Lower leg skin (tissue), 4 donors: Measurements from ENCODE around the gene ESYT2. TPM values are rescaled to one million over a fixed set of nuclear protein-coding genes. Genes with fewer than 3 reads are reported as not detected.

ENCODE experiments used
- DNase-seq, 2 donors: peaks; one replicate each; pipeline ENCODE4 v3.0.0-alpha.2; 2019; ENCODE audit warnings: low spot score in 2 of 2
- H3K4me3 ChIP-seq: fragments of 200-600 bp; sonication (generic); 2 replicates; pipeline ENCODE4 v1.5.1; 2017; ENCODE audit warnings: mild to moderate bottlenecking, low read depth; ENCODE audit not compliant: poor library complexity, severe bottlenecking
- CTCF ChIP-seq, 3 donors: fragments of 450-650 bp; IDR thresholded peaks; one replicate each; pipeline ENCODE4 v1.5.1; 2016; ENCODE audit warnings: antibody characterized with exemption in 3 of 3, mild to moderate bottlenecking in 3 of 3, moderate library complexity in 2 of 3
- POLR2A ChIP-seq, 2 donors: fragments of 450-650 bp; IDR thresholded peaks; one replicate each; pipeline ENCODE4 v1.6.1; 2016 to 2017; ENCODE audit warnings: antibody characterized with exemption in 2 of 2, mild to moderate bottlenecking in 1 of 2, moderate library complexity in 1 of 2
- WGBS, 2 donors: methylation state at CpG; one replicate each; pipeline ENCODE4 v1.1.5; 2018; 5-methylcytosine and 5-hydroxymethylcytosine counted together
- intact Hi-C: fragments of 100-400 bp; cut with DNase I; formaldehyde crosslinking; loops from one replicate; pipeline ENCODE4 v1.15.0; 2023; ENCODE audit warnings: low total_unique reads
- total RNA-seq, 4 donors: library from RNA; depleted of rRNA; stranded (reverse); fragments of >200 nt; gene quantifications; one replicate each; pipeline ENCODE4 v1.1.0, GENCODE V29; 2016

ESYT2 gene
- total RNA-seq, 4 donors from 2014 or later, result 75.5 to 101 (median 78.0) TPM

DNA sequence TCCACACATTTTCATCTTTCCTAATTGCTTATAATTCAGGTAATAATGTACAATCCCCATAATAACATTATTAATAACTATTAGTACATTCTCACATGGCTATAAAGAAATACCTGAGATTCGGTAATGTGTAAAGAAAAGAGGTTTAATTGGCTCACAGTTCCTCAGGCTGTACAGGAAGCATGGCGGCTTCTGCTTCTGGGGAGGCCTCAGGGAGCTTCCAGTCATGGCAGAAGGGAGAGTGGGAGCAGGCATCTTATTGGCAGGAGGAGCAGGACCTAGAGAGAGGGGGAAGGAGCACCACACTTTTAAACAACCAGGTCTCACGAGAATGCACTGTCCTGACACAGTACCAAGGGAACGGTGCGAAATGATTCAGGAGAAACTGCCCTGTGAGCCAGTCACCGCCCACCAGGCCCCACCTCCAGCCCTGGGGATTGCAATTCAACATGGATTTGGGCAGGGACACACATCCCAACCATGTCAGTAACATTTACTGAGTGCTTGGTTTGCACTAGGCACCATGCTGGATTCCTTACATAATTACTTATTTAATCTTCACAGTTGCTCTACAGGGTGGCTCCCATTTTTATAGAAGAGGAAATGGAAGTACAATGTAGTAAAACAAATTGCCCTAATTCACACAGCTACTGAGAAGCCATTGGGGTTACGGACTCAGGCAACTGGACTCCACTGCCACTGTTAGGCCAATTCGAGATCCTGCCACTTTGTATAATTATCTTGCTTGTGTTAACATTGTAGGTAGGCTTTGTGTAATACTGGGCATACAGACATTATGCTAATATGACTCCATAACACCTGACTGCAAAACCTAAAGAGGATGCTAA is 8.7 kb upstream of the ESYT2 start:
- 87 to 90% methylated on average over 8 of the region's 8 CpGs for WGBS, 2 donors
- no peak for DNase-seq
- TF ChIP-seq CTCF (IDR thresholded peaks at IDR 0.05), result no peak
- no peak for TF ChIP-seq POLR2A (IDR thresholded peaks at IDR 0.05)
- no peak overlapping the region for H3K4me3 ChIP-seq
- intact Hi-C loops, result no loop called here

- no peak overlapping the region for H3K4me3 ChIP-seq
- no peak for DNase-seq
- intact Hi-C loops, result no loop called here
- TF ChIP-seq POLR2A (IDR thresholded peaks at IDR 0.05) (no peak), CTCF (IDR thresholded peaks at IDR 0.05) (no peak)
- 89 to 95% methylated on average over 8 of the region's 8 CpGs for WGBS, 2 donors
Observed at GRCh38 chr7:158836692-158837091, 7.4 kb upstream of the ESYT2 start.

- no peak overlapping the region for H3K4me3 ChIP-seq
- intact Hi-C loops, result no loop called here
- TF ChIP-seq CTCF (IDR thresholded peaks at IDR 0.05), result no peak
- no peak for TF ChIP-seq POLR2A (IDR thresholded peaks at IDR 0.05)
- no peak for DNase-seq
- 66 to 73% methylated on average over 21 of the region's 21 CpGs for WGBS, 2 donors
Observed at GRCh38 chr7:158834878-158835784, 5.8 kb upstream of the ESYT2 start.

DNA sequence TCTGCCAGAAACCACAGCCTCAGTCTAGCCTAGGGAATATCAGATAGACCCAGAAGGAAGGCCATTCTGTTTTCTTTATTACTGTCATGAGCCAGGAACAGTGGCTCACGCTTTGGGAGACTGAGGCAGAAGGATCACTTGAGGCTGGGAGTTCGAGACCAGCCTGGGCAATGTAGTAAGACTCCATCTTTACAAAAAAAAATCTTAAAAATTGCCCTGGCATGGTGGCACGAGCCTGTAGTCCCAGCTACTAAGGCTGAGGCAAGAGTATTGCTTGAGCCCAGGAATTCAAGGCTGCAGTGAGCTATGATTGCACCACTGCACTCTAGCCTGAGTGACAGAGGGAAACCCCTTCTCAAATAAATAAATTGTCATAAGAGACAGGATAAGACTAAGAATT is 3.7 kb upstream of the ESYT2 start:
- WGBS, 2 donors, result 85 to 91% methylated on average over 3 of the region's 3 CpGs
- TF ChIP-seq CTCF (IDR thresholded peaks at IDR 0.05), result no peak
- TF ChIP-seq POLR2A (IDR thresholded peaks at IDR 0.05), result no peak
- H3K4me3 ChIP-seq, result no peak overlapping the region
- DNase-seq, result no peak
- intact Hi-C loops, result no loop called here

- intact Hi-C loops, result no loop called here
- no peak for TF ChIP-seq CTCF (IDR thresholded peaks at IDR 0.05)
- TF ChIP-seq POLR2A (IDR thresholded peaks at IDR 0.05), result no peak
- no peak overlapping the region for H3K4me3 ChIP-seq
- 82 to 89% methylated on average over 6 of the region's 6 CpGs for WGBS, 2 donors
- DNase-seq, result no peak
Observed at GRCh38 chr7:158831738-158832091, 2.4 kb upstream of the ESYT2 start.
